ENCODE measurements around the gene MPLKIP.

DNA sequence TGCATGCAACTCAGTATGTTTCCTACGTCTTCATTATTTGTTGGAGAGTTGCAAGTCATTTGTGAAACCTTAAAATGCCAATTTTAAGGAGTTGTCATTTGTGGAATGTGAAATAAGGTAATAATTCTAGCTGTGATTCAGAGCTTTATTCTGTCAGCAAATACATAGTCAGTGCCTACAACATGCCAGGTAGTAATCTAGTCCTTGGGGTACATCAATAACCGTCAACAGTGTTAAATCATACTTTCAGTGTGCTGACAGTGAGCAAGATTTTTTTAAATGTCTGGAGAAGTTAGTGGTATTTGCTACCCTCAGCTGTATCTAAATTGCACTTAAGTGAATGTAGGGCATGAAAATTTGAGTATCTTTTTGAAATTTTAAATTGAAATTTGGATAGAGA lies 36.7 kb downstream of the MPLKIP start:
- TF ChIP-seq, protein P1, sequence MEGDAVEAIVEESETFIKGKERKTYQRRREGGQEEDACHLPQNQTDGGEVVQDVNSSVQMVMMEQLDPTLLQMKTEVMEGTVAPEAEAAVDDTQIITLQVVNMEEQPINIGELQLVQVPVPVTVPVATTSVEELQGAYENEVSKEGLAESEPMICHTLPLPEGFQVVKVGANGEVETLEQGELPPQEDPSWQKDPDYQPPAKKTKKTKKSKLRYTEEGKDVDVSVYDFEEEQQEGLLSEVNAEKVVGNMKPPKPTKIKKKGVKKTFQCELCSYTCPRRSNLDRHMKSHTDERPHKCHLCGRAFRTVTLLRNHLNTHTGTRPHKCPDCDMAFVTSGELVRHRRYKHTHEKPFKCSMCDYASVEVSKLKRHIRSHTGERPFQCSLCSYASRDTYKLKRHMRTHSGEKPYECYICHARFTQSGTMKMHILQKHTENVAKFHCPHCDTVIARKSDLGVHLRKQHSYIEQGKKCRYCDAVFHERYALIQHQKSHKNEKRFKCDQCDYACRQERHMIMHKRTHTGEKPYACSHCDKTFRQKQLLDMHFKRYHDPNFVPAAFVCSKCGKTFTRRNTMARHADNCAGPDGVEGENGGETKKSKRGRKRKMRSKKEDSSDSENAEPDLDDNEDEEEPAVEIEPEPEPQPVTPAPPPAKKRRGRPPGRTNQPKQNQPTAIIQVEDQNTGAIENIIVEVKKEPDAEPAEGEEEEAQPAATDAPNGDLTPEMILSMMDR (IDR thresholded peaks at IDR 0.05), result no peak
- TF ChIP-seq POLR2A (IDR thresholded peaks at IDR 0.05), result no peak

Data from breast epithelium (tissue), 3 donors.